SKM-1 (cell line): Measurements from ENCODE around the gene TINAGL1.
A peak's percentile ranks its signal among the peaks of the same experiment; 100 is the strongest.

Source experiments
- DNase-seq: peaks from one replicate; lab custom pipeline; 2025; ENCODE audit not compliant: unreplicated experiment; lab: John Stamatoyannopoulos, UW

Gene TINAGL1

DNA sequence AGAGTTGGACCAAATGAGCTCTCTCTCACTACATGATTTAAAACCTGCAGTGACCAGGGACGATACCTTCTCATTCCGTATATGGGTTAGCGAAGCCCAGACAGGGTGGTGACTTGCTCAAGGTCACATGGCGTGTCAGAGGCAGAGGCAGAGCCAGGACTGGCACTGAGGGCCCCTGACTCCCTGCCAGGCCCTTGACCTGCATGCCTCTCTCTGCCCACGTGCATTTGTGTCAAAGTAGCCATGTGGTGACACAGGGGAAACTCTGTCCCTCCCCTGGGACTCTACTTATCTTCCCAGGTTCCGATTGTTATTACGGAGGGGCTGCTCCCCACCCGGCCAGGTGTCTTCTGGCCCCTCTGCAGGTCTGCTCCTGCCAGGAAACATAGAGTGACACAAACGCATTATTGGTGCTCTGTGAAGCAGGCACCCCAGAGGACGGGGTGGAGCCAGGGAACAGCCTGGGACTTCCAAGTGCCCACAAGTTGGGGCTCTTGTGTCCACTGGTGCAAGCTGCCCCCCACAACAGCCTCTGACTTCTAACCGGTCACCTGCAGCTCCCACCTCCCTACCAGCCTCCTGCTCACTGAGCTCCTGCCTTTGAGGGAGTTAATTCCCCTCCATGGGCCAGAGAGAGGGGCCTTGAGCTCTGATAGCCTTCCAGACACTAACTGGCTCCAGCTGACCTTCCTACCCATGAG, 7.3 kb upstream of the TINAGL1 start:
- DNase-seq = no peak

DNA sequence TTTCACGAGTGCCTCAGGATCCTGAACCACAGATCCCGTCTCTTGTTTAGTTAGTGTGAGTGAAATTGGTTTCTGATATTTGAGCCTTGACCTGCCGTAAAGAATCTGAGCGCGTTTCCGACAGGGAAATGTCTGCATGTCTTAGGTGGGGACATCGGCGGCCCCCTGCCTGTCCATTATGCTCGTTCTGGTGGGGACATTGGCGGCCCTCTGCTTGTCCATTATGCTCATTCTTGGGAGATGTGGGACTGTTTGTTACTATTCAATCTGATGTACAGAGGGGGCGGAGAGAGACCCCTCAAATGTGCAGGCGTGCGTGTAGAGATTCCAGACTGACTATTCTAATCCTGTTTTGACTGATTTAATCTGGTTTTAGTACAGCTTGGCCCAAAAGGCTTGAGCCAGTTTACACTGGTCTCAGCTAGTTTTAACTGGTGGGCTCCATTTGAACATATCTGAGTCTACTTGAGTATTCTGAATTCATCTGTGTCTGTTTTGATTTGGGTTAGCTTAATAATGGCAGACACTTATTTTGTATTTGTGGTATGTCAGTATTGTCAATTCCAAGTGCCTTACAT, 6.6 kb upstream of the TINAGL1 start:
- DNase-seq = no peak

DNA sequence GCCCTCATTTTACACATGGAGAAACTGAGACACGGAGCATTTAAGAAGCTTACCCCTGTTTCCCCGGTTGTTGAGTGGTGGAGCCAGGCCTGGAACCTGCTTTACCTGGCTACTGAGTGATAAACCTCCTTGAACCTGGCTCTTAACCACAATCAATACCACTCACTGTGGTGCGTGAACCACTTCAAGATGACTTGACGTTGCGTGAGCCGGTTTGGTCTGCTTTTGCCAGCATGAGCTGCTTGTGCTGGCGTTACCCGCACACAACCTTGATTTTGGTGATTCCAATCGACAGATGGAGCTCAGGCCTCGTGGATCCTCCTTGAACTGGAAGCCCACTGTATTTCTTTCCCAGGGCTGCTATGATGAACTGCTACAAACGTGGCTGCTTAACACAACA, 6.1 kb upstream of the TINAGL1 start:
- no peak for DNase-seq

DNA sequence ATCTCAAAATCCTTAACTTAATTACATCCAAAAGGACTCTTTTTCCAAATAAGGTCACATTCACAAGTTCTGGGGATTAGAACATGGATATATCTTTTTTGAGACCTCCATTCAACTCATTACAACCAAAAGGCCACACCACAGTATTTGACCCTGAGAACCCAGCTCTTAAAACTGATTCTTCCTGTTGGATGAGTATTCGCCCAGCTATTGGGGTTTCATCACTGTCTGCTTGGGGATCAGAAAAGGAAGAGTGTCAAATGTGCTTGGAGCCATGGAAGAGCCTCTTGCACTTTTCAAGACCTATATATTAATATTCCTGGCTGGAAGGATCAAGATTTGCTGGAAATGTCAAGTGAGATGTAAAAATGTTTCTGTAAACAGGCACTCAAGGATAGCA, 5.4 kb upstream of the TINAGL1 start:
- DNase-seq = no peak

DNA sequence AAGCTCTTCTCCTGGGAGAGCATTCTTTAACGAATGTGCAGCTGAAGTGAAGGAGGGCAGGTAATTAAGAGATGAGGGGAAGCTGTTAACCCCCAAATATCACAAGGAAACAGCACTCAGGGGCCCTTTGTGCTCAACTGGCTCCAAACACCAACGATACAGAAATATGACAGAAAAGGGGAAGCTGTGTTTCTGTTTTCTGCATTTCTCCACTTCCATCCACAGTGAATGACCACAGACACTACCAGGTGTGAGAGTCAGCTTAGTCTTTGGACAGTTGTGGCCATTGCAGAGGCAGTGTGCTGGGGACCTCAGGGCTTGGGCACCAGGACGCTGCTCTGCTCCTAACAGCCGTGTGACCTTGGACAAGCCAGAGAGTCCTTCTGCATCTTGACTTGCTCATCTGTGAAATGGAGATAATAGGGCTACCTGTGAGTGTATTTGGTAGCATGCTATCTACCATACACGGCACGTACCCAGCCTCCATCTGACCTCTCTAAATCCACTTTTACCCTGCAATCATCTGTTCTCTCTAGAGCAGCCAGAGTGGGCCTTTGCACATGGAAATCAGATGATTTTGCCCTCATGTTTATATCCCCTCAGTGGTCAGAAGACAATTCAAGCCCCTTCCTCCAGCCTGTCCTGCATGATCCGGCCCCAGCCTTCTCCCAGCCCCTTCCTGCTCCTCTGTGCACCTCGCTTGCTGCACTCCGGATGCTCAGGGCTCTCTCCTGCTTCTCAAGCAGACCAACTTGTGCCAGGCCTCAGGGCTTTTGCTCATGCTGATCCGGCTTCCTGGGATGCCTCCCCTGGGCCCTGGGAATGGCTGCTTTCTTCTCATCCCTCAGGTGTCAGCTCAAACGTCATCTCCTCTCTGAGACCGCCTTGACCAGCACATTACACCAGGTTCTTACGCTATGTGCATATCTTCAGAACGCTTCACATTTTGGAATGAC, 4.7 kb upstream of the TINAGL1 start:
- peak; percentile 19 for DNase-seq

DNA sequence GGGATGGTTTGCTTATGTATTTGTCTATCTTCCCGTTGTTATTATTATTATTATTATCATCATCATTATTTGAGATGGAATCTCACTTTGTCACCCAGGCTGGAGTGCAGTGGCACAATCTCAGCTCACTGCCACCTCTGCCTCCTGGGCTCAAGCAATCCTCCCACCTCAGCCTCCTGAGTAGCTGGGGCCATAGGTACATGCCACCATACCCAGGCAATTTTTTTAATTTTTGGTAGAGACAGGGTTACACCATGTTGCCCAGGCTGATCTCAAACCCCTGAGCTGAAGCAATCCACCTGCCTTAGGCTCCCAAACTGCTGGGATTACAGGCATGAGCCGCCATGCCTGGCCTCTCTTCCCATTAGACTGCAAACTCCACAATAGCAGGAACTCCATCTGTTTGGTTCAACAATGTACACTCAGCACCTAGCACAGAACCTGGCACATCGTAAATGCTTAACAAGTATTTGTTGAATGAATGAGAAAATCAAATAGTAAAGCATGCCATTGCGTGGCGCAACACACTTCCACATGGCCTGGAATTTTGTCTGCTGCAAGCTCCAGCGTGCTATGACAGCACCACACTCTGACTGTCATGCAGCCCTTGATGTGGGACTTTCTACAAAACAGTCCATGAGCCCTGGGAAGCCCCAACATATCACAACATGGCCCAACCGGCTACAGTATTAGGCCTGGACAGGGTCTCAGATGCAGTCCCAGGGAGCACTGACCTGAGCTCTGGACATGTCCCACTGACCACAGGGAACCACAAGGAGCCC, 3.8 kb upstream of the TINAGL1 start:
- no peak for DNase-seq

DNA sequence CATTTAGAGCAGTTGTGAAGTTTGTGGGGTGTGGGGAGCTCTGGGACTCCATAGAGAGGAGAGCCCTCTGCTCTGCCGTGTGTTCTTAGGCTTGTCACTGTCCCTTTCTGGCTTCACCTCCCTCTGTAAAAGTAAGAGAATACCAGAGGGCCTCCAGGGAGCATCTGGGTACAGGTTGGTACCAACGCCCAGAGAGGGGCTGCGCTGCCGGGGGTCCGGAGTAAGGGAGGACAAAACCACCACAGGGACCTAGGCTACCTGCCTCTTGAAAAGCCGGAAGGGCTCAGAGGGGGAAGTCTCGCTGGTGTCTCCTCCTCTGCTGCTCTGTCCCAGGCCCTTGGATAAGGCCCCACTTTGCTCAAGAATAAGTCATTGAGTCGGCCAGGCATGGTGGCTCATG, 3.1 kb upstream of the TINAGL1 start:
- DNase-seq = no peak

DNA sequence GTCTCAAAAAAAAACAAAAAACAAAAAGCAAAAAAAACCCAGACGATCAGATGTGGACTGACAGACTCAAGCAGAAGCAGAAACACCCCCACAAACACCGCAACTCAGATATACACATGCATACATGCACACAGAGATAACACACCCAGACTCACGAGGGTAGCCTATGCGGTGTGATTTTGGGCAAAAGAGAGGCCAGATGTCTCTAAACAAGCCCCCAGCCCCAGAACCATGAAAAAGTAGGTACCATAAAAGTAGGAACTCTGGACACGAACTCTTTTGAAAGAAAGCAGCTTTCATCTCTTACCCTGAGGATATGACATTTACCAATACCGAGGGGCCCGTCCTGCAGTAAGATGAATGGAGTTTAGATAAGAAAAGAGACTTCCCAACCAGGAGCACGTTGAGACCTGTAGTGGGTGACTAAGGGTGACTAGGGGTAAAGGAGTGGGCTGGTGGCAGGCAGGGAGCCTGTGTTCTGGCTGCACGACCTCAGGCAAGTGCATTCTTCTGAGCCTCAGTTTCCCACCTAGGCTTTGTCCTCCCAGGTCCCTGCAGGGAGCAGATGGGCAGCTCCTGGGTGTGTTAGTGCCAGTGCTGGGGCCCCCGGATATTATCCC, 1.5 kb upstream of the TINAGL1 start:
- DNase-seq = no peak

DNA sequence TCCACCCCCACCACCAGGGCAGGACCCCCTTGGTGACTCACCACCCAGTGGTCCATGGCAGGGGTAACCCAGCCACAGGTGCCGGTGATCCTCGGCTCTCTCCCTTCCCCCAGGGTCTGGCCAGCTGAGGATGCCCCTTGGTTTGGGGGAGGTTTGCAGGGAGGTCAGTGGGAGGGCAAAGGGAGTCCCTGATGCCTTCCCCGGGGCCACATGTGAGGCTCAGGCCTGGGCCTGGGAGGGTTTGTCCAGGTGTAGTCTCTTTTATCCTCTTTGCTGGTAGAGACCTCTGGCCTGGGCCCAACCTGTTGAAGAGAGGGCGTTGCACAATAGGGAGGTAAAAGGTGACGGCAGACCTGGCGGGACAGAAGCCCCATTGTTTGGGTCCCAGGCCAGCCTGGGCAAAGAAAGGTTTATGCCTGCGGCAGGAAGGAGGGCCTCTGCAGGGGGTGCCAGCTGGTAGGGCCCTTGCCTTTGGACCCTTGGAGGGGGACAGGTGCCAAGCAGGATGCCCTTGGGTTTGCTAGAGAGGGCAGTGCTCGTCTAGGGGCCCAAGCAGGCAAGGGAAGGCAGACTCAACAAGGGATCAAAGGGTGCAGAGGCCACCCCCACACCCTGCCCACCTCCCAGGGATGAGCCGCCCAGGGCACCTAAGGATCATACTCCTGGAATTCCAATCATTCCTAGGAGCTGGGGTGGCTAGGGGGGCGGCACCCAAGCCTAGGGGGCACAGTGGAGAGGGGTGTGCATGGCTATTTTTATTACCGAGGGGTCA, 760 bp upstream of the TINAGL1 start:
- DNase-seq = no peak

DNA sequence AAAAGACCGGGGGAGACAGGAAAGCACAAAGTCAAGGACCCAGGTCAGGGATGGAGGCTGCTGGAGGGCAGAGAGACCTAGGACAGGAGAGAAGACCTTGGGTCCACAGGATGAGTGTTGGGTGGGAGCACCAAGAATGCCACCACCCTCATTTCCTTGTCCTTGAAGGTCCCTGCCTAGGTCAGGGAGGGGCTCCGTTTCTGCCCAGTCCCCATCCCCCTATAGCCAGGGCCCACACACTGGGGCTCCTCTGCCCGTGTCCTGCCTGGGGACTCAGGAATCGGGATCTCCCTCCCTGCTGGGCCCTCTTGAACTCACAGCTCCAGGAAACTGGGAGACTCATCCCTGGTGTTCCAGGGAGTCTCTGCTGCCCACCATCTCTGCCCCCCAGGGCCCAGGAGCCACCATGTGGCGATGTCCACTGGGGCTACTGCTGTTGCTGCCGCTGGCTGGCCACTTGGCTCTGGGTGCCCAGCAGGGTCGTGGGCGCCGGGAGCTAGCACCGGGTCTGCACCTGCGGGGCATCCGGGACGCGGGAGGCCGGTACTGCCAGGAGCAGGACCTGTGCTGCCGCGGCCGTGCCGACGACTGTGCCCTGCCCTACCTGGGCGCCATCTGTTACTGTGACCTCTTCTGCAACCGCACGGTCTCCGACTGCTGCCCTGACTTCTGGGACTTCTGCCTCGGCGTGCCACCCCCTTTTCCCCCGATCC, 584 bp downstream of the TINAGL1 start:
- no peak for DNase-seq

DNA sequence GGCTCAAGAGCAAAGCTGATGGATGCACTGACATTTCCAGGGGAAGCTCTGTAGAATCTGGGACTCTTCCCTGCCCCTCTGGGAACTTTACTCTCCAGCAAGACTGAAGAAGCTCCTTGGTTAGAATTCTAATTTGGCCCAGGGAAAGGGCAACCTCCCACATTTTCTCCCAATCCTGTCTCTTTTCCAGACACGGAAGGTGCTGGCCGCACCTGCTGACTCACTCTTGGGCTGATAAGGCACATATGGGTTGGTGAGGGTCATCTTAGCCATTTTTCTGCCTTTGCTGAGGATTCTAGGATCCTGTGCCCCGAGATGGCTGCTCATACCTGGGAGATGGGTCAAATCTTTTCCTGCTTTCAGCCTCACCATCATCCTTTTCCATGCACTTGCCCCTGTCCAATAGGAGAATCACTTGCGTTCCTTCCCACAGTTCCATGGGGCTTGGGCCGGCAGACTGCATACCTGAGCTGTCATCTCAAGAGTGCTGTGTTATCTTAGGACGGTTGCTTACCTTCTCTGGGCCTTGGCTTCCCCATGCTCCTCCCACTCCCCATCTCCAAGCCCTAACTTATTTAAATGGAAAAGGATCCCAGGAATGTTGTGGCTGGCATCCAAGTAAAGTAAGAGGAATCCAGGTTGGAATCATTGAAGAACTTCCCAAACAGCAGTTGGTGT, 1.3 kb downstream of the TINAGL1 start:
- no peak for DNase-seq

DNA sequence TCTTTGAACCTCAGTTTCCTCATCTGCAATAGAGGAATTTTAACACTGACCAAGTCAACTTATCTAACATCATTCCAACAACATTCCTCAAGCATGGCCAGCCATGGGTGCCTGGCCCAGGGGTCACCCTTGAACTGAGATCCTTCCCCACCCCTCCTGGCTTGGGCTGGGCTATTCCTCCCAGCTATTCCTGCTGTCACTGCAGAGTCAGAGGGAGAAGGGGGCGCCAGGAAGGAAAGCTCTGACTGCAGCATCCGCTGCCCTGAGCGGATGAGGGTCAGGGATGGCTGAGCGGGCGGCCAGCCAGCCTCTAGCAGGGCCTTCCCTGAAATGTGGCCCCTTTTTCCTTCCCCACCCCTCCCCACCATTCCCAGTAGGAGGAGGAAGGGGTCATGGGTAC, 3.1 kb downstream of the TINAGL1 start:
- no peak for DNase-seq

DNA sequence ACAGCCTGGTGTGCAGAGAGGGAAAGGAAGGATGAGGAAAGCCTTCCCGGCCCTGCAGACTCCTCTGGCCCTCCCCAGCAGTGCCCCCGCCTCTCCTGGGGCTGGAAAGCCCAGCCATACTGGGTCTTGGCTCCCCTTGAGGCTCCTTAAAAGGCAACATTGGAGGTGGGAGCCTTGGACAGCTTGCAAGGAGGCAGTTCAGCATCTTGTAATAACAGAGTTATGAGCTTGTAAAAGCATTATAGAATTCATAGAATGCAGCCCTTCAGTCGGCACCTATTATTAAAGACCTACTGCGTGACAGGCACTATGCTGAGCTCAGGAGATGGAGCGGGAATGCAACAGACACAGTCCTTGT, 4.2 kb downstream of the TINAGL1 start:
- DNase-seq = no peak

DNA sequence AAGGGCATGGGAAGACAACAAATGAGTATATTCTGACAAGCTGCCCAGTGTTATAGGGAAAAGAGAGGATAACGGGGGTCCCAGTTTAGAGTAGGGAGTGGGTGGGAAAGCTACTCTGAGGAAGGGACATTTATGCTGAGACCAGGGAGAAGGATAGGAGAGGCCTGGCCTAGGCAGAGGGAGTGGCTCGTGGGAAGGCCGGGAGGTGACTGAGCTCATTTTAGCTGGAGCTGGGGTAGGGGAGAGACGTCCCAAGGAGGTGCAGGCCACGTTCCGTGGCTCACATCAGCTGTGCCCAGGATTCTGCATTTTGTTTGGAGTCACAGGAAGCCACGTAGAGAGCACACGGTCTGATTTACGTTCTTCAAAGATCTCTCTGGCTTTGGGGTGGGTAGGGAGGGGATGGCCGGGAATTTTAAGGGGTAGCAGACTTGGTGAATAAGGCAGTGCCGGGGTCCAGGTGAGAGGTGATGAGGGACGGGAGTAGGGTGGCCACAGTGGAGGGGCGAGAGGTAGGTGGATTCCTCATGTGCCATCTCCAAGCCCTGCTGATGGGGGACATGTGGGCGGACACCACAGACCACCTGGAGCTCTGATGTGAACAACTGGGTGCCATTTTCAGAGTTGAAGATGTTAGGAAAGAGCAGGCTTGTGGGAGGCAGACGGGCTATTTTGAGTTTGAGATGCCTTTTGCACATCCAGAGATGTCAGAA, 4.7 kb downstream of the TINAGL1 start:
- no peak for DNase-seq

DNA sequence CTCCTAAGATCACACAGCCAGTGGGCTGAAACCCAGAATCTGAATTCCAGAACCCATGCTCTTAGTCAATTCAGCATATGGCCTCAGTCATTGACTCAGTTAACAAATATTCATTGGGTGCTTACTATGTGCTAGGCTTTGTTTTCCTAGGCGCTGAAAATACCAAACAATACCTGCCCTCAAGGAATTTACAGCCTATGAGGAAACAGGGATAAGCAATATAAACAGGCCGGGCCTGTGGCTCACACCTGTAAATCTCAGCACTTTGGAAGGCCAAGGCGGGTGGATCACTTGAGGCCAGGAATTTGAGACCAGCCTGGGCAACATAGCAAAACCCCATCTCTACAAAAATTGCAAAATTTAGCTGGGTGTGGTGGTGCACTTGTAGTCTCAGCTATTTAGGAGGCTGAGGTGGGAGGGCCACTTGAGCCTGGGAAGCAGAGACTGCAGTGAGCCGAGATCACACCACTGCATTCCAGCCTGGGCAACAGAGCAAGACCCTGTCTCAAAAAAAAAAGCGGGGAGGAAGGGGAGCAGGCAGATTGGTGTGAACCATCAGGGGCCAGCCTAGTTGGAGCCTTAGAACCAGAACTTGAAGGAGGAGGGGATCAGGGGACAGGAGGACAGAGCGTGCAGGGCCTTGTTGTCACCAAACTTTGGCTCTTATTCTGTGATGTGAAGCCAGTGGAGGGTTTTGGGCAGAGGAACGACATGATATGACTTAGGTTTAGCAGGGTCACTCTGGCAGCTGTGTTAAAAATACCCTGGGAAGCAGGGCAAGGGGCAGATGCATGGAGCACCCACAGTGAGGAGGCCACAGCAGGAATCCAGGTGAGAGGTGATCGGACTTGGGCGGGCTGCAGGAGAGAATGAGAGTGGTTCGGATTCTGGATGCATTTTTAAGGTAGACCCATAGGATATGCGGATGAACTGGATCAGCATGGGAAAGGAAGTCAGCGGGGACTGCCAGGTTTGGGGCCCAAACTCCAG, 5.8 kb downstream of the TINAGL1 start:
- no peak for DNase-seq

DNA sequence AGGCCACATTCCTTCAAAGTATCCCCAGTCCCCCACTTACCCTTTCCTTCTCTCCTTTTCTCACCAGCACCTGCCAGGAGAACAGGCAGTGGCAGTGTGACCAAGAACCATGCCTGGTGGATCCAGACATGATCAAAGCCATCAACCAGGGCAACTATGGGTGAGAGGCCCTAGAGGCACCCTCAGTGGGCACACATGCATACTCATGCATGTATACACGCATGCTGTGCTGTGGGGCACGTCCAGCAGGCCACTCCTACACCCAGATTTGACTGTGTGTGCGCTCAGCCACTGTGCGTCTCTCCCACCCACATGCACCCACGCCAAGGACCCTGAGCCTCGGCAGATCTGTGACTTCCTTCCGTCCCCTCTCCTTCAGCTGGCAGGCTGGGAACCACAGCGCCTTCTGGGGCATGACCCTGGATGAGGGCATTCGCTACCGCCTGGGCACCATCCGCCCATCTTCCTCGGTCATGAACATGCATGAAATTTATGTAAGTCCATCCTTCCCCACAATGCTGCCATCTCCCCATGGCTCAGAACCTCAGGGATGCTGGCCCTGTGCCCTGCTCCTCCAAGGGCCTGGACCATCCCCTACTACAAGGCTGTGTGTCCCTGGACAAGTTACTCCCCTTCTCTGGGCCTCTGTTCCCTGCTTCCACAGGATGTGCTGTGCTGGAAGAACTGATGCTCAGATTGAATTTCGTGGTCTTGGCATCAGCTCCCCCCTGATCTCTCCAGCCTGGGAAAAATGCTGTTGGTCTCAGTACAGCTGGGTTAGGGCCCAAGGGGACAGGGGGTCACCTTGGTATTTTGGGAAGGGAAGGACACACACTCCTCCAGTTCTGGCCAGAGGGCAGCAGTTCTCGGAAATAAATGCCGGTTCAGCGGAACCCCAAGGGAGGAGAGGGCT, 7.0 kb downstream of the TINAGL1 start:
- DNase-seq = no peak
